Measurements from ENCODE around the gene SMARCD2.
A peak's percentile ranks its signal among the peaks of the same experiment; 100 is the strongest.
"Not testable (repeated sequence)": the region's sequence is repeated elsewhere in the genome, so short reads cannot be mapped to it uniquely, and the experiment has no call there.

SMARCD2 gene

GRCh38 chr17:63866625-63867024 lies 24.1 kb upstream of the SMARCD2 start:
- not testable (repeated sequence) for H3K9me3 Mint-ChIP-seq; H3K36me3 Mint-ChIP-seq (ENCODE audit: low read depth); H3K27ac Mint-ChIP-seq; H3K27me3 Mint-ChIP-seq; H3K4me1 Mint-ChIP-seq (ENCODE audit: low read depth); H3K4me3 Mint-ChIP-seq

GRCh38 chr17:63859257-63859656 lies 16.8 kb upstream of the SMARCD2 start:
- Mint-ChIP-seq H3K4me3 (no peak overlapping the region), H3K4me1 (ENCODE audit: low read depth) (no peaks in the 10 kb centered on the region), H3K27ac (no peak overlapping the region)

DNA sequence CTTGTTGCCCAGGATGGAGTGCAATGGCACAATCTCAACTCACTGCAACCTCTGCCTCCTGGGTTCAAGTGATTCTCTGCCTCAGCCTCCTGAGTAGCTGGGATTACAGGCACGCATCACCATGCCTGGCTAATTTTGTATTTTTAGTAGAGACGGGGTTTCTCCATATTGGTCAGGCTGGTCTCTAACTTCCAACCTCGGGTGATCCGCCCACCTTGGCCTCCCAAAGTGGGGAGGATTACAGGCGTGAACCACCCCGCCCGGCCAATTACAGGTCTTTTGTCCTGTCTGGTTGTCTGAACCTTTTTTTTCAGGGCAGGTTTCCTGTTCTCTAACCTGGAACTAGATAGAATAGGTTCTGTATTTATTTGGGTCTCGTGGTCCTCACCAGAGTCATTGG lies 13.9 kb upstream of the SMARCD2 start:
- not testable (repeated sequence) for H3K4me3 Mint-ChIP-seq; H3K4me1 Mint-ChIP-seq (ENCODE audit: low read depth); H3K27ac Mint-ChIP-seq; H3K36me3 Mint-ChIP-seq (ENCODE audit: low read depth); H3K9me3 Mint-ChIP-seq; H3K27me3 Mint-ChIP-seq

More at GRCh38 chr17:63859257-63859656, 16.8 kb upstream of the SMARCD2 start:
- no peaks in the 10 kb centered on the region for H3K9me3 Mint-ChIP-seq
- no peaks in the 10 kb centered on the region for H3K36me3 Mint-ChIP-seq (ENCODE audit: low read depth)
- peaks cover 3% of the 10 kb centered on the region for H3K27me3 Mint-ChIP-seq

- H3K4me3 Mint-ChIP-seq: no peak overlapping the region
- H3K36me3 Mint-ChIP-seq (ENCODE audit: low read depth): no peaks in the 10 kb centered on the region
- peaks cover 2% of the 10 kb centered on the region for H3K27me3 Mint-ChIP-seq
- H3K4me1 Mint-ChIP-seq (ENCODE audit: low read depth): no peaks in the 10 kb centered on the region
- no peak overlapping the region for H3K27ac Mint-ChIP-seq
- no peaks in the 10 kb centered on the region for H3K9me3 Mint-ChIP-seq
Measured at GRCh38 chr17:63855185-63855584, 12.7 kb upstream of the SMARCD2 start.

DNA sequence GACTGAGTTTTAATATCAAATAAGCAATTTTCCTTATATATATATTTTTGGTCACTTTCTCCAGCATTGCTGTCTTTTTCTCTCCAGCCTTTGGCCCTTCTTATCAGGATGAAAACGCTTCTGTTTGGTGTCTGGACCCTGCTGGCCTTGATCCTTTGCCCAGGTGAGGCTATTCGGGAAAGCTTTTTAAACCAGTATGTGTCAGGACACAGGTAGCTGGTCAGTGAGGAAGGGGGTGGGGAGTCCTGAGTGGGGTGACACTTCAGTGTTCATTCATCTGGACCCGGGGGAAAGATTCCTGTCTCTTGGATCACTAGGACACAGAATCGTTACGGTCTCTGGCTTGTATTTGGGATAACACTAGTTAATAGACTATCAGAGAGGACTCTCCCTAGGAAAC lies 12.2 kb upstream of the SMARCD2 start:
- Mint-ChIP-seq H3K9me3 (no peaks in the 10 kb centered on the region), H3K27me3 (no peaks in the 10 kb centered on the region), H3K4me3 (no peak overlapping the region), H3K27ac (no peak overlapping the region), H3K4me1 (ENCODE audit: low read depth) (no peaks in the 10 kb centered on the region), H3K36me3 (ENCODE audit: low read depth) (no peaks in the 10 kb centered on the region)

DNA sequence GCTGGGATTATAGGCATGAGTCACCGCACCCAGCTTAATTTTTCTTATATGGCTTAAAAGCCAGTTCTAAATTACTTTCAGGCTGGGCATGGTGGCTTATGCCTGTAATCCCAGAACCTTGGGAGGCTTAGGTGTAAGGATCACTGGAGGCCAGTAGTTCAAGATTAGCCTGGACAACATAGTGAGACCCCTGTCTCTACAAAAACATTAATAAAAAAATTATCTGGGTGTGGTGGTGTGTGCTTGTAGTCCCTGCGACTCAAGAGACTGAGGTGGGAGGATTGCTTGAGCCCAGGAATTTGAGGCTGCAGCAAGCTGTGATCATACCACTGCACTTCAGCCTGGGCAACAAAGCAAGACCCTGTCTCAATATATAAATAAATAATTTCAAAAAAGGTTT lies 10.8 kb upstream of the SMARCD2 start:
- Mint-ChIP-seq H3K4me3 (no peak overlapping the region), H3K9me3 (peaks cover under 1% of the 10 kb centered on the region), H3K27me3 (no peaks in the 10 kb centered on the region), H3K4me1 (ENCODE audit: low read depth) (peaks cover 9% of the 10 kb centered on the region), H3K36me3 (ENCODE audit: low read depth) (no peaks in the 10 kb centered on the region), H3K27ac (no peak overlapping the region)

DNA sequence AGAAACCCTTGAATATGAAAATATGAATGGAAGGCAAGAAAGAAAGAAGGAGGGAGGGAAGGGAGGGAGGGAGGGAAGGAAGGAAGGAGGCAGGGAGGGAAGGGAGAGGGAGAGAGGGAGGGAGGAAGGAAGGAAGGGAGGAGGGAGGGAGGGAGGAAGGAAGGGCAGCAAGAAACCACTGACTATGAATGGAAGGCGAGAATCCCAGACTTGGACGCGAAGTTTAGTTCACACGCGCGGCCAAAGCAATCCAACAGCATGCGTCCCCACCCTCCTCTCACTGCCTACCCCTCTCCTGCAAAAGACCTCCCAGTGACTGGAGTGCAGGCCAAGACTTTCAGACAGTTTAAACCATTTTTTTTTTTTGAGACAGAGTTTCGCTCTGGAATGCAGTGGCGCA lies 7.9 kb upstream of the SMARCD2 start:
- peaks cover 17% of the 10 kb centered on the region for H3K4me1 Mint-ChIP-seq (ENCODE audit: low read depth)
- H3K27ac Mint-ChIP-seq: no peak overlapping the region
- H3K27me3 Mint-ChIP-seq: no peaks in the 10 kb centered on the region
- no peaks in the 10 kb centered on the region for H3K36me3 Mint-ChIP-seq (ENCODE audit: low read depth)
- no peak overlapping the region for H3K4me3 Mint-ChIP-seq
- H3K9me3 Mint-ChIP-seq: peaks cover 7% of the 10 kb centered on the region

- peaks cover 7% of the 10 kb centered on the region for H3K9me3 Mint-ChIP-seq
Measured at GRCh38 chr17:63848834-63849689, 6.6 kb upstream of the SMARCD2 start.

DNA sequence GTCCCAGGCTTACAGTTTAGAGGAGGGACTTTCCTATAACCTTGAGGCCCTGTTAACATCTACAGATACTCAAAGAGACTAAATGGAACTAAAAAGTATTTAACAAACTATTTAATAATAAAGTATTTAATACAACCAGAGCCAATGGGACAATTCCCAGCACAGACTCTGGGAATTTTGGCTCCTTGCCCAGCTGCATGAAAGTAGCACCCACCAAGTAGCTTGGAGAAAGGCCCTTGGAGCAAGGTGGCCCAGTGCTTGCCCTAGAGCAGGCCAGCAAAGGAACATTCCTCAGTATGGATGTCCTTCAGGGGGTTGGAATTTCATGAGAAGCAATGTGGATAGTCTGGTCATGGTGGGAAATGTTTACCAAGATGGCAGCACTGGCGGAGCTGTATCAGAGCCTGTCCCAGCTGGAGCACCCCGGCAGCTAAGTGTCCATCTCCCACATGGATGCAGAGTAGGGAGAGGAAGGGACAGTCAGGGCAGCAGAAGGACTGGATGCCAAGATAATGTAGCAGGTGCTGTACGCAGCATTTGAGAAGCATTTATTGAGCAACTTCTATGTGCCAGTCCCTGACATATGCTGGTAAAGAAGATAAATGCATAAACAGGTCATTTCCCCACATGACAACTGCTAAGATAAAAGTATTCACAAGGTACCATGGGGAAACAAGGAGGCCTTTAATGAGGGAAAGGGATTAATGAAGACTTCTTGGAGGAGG lies 5.2 kb upstream of the SMARCD2 start:
- peaks cover 26% of the 10 kb centered on the region for H3K4me1 Mint-ChIP-seq (ENCODE audit: low read depth)
- H3K9me3 Mint-ChIP-seq: peaks cover 7% of the 10 kb centered on the region
- peak overlapping the region; percentile 55 for H3K4me3 Mint-ChIP-seq
- peak overlapping the region; percentile 96 for H3K27ac Mint-ChIP-seq
- no peaks in the 10 kb centered on the region for H3K36me3 Mint-ChIP-seq (ENCODE audit: low read depth)
- H3K27me3 Mint-ChIP-seq: no peaks in the 10 kb centered on the region

More at GRCh38 chr17:63848834-63849689, 6.6 kb upstream of the SMARCD2 start:
- H3K36me3 Mint-ChIP-seq (ENCODE audit: low read depth): no peaks in the 10 kb centered on the region
- H3K4me3 Mint-ChIP-seq: peak overlapping the region; percentile 80
- H3K27ac Mint-ChIP-seq: peak overlapping the region; percentile 96
- H3K27me3 Mint-ChIP-seq: no peaks in the 10 kb centered on the region
- peaks cover 20% of the 10 kb centered on the region for H3K4me1 Mint-ChIP-seq (ENCODE audit: low read depth)

GRCh38 chr17:63845509-63845908 lies 3.0 kb upstream of the SMARCD2 start:
- H3K9me3 Mint-ChIP-seq: peaks cover 7% of the 10 kb centered on the region
- H3K27me3 Mint-ChIP-seq: no peaks in the 10 kb centered on the region
- no peak overlapping the region for H3K4me3 Mint-ChIP-seq
- peaks cover 6% of the 10 kb centered on the region for H3K36me3 Mint-ChIP-seq (ENCODE audit: low read depth)
- no peak overlapping the region for H3K27ac Mint-ChIP-seq
- H3K4me1 Mint-ChIP-seq (ENCODE audit: low read depth): peaks cover 38% of the 10 kb centered on the region

GRCh38 chr17:63843910-63844677 lies 1.6 kb upstream of the SMARCD2 start:
- peak overlapping the region; percentile 95 for H3K4me3 Mint-ChIP-seq
- peaks cover 8% of the 10 kb centered on the region for H3K36me3 Mint-ChIP-seq (ENCODE audit: low read depth)
- peak overlapping the region; percentile 90 for H3K27ac Mint-ChIP-seq
- H3K4me1 Mint-ChIP-seq (ENCODE audit: low read depth): peaks cover 46% of the 10 kb centered on the region
- H3K9me3 Mint-ChIP-seq: peaks cover 7% of the 10 kb centered on the region
- no peaks in the 10 kb centered on the region for H3K27me3 Mint-ChIP-seq

DNA sequence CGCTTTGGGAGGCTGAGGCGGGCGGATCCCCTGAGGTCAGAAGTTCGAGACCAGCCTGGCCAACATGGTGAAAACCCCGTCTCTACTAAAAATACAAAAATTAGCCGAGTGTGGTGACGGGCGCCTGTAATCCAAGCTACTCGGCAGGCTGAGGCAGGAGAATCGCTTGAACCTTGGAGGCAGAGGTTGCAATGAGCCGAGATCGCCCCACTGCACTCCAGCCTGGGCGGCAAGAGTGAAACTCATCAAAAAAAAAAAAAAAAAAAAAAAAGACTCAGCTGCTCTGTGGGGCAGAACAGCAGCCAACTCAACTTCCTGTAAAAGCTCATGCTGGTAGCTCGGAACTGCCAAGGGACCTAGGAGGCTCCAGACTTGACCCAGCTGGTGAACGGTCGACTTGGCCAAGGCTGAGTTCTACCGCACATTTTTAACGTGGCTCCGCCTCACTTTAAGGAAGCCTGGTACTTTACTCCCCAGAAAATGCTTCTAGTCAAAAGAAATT lies 953 bp upstream of the SMARCD2 start:
- H3K36me3 Mint-ChIP-seq (ENCODE audit: low read depth); H3K27me3 Mint-ChIP-seq; H3K9me3 Mint-ChIP-seq: not testable (repeated sequence)
- Mint-ChIP-seq H3K27ac (peak overlapping the region; percentile 90), H3K4me1 (ENCODE audit: low read depth) (peaks cover 45% of the 10 kb centered on the region), H3K4me3 (peak overlapping the region; percentile 95)

GRCh38 chr17:63842173-63842539 lies 329 bp downstream of the SMARCD2 start:
- H3K4me3 Mint-ChIP-seq: peak overlapping the region; percentile 95
- peak overlapping the region; percentile 92 for H3K27ac Mint-ChIP-seq
- peaks cover 36% of the 10 kb centered on the region for H3K4me1 Mint-ChIP-seq (ENCODE audit: low read depth)
- H3K27me3 Mint-ChIP-seq: no peaks in the 10 kb centered on the region
- peaks cover 10% of the 10 kb centered on the region for H3K36me3 Mint-ChIP-seq (ENCODE audit: low read depth)
- no peaks in the 10 kb centered on the region for H3K9me3 Mint-ChIP-seq

- H3K27me3 Mint-ChIP-seq: no peaks in the 10 kb centered on the region
- H3K4me3 Mint-ChIP-seq: peak overlapping the region; percentile 95
- peak overlapping the region; percentile 92 for H3K27ac Mint-ChIP-seq
- H3K9me3 Mint-ChIP-seq: no peaks in the 10 kb centered on the region
- peaks cover 36% of the 10 kb centered on the region for H3K4me1 Mint-ChIP-seq (ENCODE audit: low read depth)
- peaks cover 15% of the 10 kb centered on the region for H3K36me3 Mint-ChIP-seq (ENCODE audit: low read depth)
Measured at GRCh38 chr17:63841350-63842172, 924 bp downstream of the SMARCD2 start.

Data from stimulated activated naive CD8-positive, alpha-beta T cell treated with anti-CD3 and anti-CD28 coated beads, Interleukin-15, Interleukin-2, amounts not matched to agents 100 ng/mL and 50 ng/mL, for 24 hours (primary cell).